Measurements from ENCODE around the gene CDK3. TPM values are rescaled to one million over a fixed set of nuclear protein-coding genes. Genes with fewer than 3 reads are reported as not detected.

The CDK3 gene
- total and polyA plus RNA-seq, 2 donors (not counting 1 experiment from before 2014, with no cell fraction given): 15.0 to 20.5 TPM

DNA sequence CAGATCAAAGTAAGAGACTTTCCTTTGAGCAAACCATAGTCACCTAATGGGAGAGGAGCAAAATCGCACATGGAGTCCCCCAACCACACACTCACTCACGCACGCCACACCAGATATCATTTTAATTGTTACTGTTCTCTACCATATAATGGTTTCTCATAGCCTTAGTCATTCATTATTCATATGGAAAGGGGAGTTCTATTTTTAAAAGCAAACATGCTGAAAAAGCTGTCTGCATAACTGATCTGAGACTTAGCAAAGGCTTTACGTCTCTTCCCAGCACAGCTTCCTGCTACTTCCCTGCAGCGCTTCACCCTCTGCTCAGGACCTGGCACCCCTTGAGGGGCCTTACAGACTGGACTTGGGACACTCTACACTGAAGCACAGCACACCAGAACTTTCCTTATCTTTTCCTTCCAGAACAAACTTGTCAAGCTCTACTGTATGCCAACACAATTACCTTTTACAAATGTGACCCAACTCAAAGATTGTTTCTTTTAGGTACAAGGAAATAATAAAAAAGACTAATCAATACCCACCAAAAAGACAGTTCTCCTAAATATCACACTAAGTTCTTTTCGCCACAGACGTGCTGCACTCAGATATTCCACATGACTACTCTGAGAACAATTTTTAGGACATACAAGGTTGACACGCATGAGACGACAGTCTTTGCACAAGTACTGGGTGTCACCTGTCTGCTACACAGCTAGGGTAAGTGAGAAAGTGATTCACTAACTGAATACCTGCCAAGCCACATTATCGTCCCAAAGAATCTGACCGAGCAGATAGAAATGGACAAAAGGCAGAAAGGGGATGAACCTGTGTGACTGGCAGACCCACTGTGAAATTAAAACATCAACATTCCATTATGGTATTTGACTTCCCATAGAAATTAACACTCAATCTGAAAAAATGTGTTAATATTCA lies 50.1 kb downstream of the CDK3 start:
- Histone ChIP-seq H3K9ac (ENCODE audit: low read length) (no peak overlapping the region), H3K9me3 (ENCODE audit: control extremely low read depth in 1 of 3, control insufficient read depth in 2 of 3, insufficient read depth in 1 of 3, low read length in 2 of 3) (no peaks in the 10 kb centered on the region), H3K27me3 (replicated peaks in 1 of 4; ENCODE audit: control extremely low read depth in 1 of 4, control insufficient read depth in 3 of 4, insufficient read depth in 4 of 4, low read length in 3 of 4) (no peaks in the 10 kb centered on the region), H4K20me1 (ENCODE audit: control insufficient read depth, insufficient read depth, low read length, poor library complexity, severe bottlenecking) (peaks cover 14% of the 10 kb centered on the region), H3K27ac (ENCODE audit: low read length in 2 of 2) (no peak overlapping the region), H3K4me1 (ENCODE audit: control insufficient read depth in 2 of 2, insufficient read depth in 2 of 2, low read length in 2 of 2) (no peaks in the 10 kb centered on the region), H2AFZ (ENCODE audit: insufficient read depth, low read depth, low read length, poor library complexity, severe bottlenecking) (no peak overlapping the region), H3K79me2 (ENCODE audit: control insufficient read depth, insufficient read depth, low read length) (peaks cover 7% of the 10 kb centered on the region), H3K4me3 (ENCODE audit: control extremely low read depth in 1 of 5, extremely low read depth in 1 of 5, insufficient read depth in 1 of 5, low read depth in 2 of 5, low read length in 4 of 5) (no peak overlapping the region), H3K36me3 (replicated peaks in 1 of 2; ENCODE audit: control extremely low read depth in 1 of 2, control insufficient read depth in 1 of 2, extremely low read depth in 1 of 2, insufficient read depth in 2 of 2, low read length in 1 of 2) (peaks cover 20 to 77% of the 10 kb centered on the region in 2 experiments), H3K4me2 (replicated peaks; ENCODE audit: low read depth, low read length, poor library complexity, severe bottlenecking) (no peak overlapping the region)
- Mint-ChIP-seq H3K9me3 (ENCODE audit: insufficient read depth) (no peaks in the 10 kb centered on the region), H3K27me3 (no peaks in the 10 kb centered on the region), H3K27ac (no peak overlapping the region), H3K4me3 (no peak overlapping the region), H3K4me1 (peaks cover 6% of the 10 kb centered on the region)
- no peak for ATAC-seq (ENCODE audit: low read depth)
- no peak for DNase-seq
- WGBS (ENCODE audit: insufficient coverage): 100% methylated on average over 4 of the region's 11 CpGs
- no peak for TF ChIP-seq EZH2 (IDR thresholded peaks at IDR 0.05; ENCODE audit: borderline replicate concordance, insufficient read depth, low read depth, low read length, poor library complexity, severe bottlenecking)
- TF ChIP-seq, protein P1, sequence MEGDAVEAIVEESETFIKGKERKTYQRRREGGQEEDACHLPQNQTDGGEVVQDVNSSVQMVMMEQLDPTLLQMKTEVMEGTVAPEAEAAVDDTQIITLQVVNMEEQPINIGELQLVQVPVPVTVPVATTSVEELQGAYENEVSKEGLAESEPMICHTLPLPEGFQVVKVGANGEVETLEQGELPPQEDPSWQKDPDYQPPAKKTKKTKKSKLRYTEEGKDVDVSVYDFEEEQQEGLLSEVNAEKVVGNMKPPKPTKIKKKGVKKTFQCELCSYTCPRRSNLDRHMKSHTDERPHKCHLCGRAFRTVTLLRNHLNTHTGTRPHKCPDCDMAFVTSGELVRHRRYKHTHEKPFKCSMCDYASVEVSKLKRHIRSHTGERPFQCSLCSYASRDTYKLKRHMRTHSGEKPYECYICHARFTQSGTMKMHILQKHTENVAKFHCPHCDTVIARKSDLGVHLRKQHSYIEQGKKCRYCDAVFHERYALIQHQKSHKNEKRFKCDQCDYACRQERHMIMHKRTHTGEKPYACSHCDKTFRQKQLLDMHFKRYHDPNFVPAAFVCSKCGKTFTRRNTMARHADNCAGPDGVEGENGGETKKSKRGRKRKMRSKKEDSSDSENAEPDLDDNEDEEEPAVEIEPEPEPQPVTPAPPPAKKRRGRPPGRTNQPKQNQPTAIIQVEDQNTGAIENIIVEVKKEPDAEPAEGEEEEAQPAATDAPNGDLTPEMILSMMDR (IDR thresholded peaks at IDR 0.05): no peak
- intact Hi-C loops (cut with micrococcal nuclease): no loop called here
- ChIA-PET POLR2A (no interaction called here), CTCF (interaction anchor here (0.5 kb wide), 1 partner anchor 47 kb away, joined by 3 read pairs; no protein-coding TSS in a partner anchor)

DNA sequence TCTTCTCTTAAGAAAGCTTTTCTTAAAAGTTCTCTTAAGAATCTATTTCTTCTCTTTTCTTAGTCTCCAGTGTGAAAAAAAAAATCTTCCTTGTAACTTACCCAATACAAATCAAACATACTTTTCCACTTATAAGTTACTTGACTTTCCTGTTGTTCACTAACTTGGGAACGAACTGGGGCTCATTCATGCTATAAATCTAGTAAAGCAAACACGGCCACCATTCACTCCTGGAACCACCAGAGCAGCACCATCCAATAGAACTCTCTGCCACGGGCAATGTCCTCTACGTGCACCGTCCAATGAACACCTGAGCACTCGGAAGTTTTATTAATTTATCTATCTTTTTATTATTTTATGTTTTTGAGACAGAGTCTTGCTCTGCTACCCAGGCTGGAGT lies 50.9 kb downstream of the CDK3 start:
- WGBS (ENCODE audit: insufficient coverage): 81% methylated on average over 2 of the region's 6 CpGs
- ChIA-PET CTCF (no interaction called here), POLR2A (no interaction called here)
- H3K79me2 ChIP-seq (ENCODE audit: control insufficient read depth, insufficient read depth, low read length): peaks cover 7% of the 10 kb centered on the region
- H3K4me2 ChIP-seq (replicated peaks; ENCODE audit: low read depth, low read length, poor library complexity, severe bottlenecking): no peak overlapping the region
- no peak overlapping the region for H3K9ac ChIP-seq (ENCODE audit: low read length)
- Mint-ChIP-seq H3K27ac (no peak overlapping the region), H3K27me3 (no peaks in the 10 kb centered on the region), H3K9me3 (ENCODE audit: insufficient read depth) (no peaks in the 10 kb centered on the region), H3K4me1 (peaks cover 6% of the 10 kb centered on the region), H3K4me3 (no peak overlapping the region)
- intact Hi-C loops (cut with micrococcal nuclease): no loop called here
- no peaks in the 10 kb centered on the region for H3K27me3 ChIP-seq (replicated peaks in 1 of 4; ENCODE audit: control extremely low read depth in 1 of 4, control insufficient read depth in 3 of 4, insufficient read depth in 4 of 4, low read length in 3 of 4)
- peaks cover 20 to 77% of the 10 kb centered on the region in 2 experiments for H3K36me3 ChIP-seq (replicated peaks in 1 of 2; ENCODE audit: control extremely low read depth in 1 of 2, control insufficient read depth in 1 of 2, extremely low read depth in 1 of 2, insufficient read depth in 2 of 2, low read length in 1 of 2)
- ATAC-seq (ENCODE audit: low read depth) (no peak), DNase-seq (no peak)
- H4K20me1 ChIP-seq (ENCODE audit: control insufficient read depth, insufficient read depth, low read length, poor library complexity, severe bottlenecking): peaks cover 14% of the 10 kb centered on the region
- no peaks in the 10 kb centered on the region for H3K4me1 ChIP-seq (ENCODE audit: control insufficient read depth in 2 of 2, insufficient read depth in 2 of 2, low read length in 2 of 2)
- TF ChIP-seq EZH2 (IDR thresholded peaks at IDR 0.05; ENCODE audit: borderline replicate concordance, insufficient read depth, low read depth, low read length, poor library complexity, severe bottlenecking): no peak
- TF ChIP-seq, protein P1 (IDR thresholded peaks at IDR 0.05): no peak
- H3K4me3 ChIP-seq (ENCODE audit: control extremely low read depth in 1 of 5, extremely low read depth in 1 of 5, insufficient read depth in 1 of 5, low read depth in 2 of 5, low read length in 4 of 5): no peak overlapping the region
- H2AFZ ChIP-seq (ENCODE audit: insufficient read depth, low read depth, low read length, poor library complexity, severe bottlenecking): no peak overlapping the region
- H3K9me3 ChIP-seq (ENCODE audit: control extremely low read depth in 1 of 3, control insufficient read depth in 2 of 3, insufficient read depth in 1 of 3, low read length in 2 of 3): no peaks in the 10 kb centered on the region
- H3K27ac ChIP-seq (ENCODE audit: low read length in 2 of 2): no peak overlapping the region
